CD4-positive, alpha-beta T cell treated with Interleukin-6 for 4 hours (primary cell): ENCODE results near the gene MED12L.
"Not testable (repeated sequence)": the region's sequence is repeated elsewhere in the genome, so short reads cannot be mapped to it uniquely, and the experiment has no call there.

Source experiments
- DNase-seq: peaks from one replicate; pipeline ENCODE4 v3.0.0-alpha.2; 2020; ENCODE audit warnings: mixed read lengths

The MED12L gene

GRCh38 chr3:151085227-151085888 lies at the start of gene MED12L:
MED12L (plus strand) TSS chr3:151085664; CDS start chr3:151086927, 1,263 bp downstream.
- peak; percentile 45 for DNase-seq

GRCh38 chr3:151037746-151038477 lies 47.6 kb upstream of the MED12L start:
- no peak for DNase-seq

- no peak for DNase-seq
These were observed 40.8 kb upstream of the MED12L start for GRCh38 chr3:151044706-151045105.

- DNase-seq: no peak
These were observed 37.8 kb upstream of the MED12L start for GRCh38 chr3:151047636-151048035.

- DNase-seq: no peak
These were observed 33.9 kb upstream of the MED12L start for GRCh38 chr3:151051533-151051932.

GRCh38 chr3:151052346-151052745 lies 33.1 kb upstream of the MED12L start:
- DNase-seq: no peak

- no peak for DNase-seq
These were observed 32.7 kb upstream of the MED12L start for GRCh38 chr3:151052756-151053155.

GRCh38 chr3:151058740-151059139 lies 26.7 kb upstream of the MED12L start:
- DNase-seq: no peak

- DNase-seq: no peak
These were observed 22.9 kb upstream of the MED12L start for GRCh38 chr3:151062611-151063010.

- no peak for DNase-seq
These were observed 18.3 kb upstream of the MED12L start for GRCh38 chr3:151067158-151067557.

- DNase-seq: not testable (repeated sequence)
These were observed 12.6 kb upstream of the MED12L start for GRCh38 chr3:151072842-151073241.

GRCh38 chr3:151074256-151074655 lies 11.2 kb upstream of the MED12L start:
- DNase-seq: no peak

GRCh38 chr3:151075869-151076562 lies 9.4 kb upstream of the MED12L start:
- no peak for DNase-seq

GRCh38 chr3:151076626-151077025 lies 8.8 kb upstream of the MED12L start:
- DNase-seq: no peak

GRCh38 chr3:151081082-151081481 lies 4.4 kb upstream of the MED12L start:
- not testable (repeated sequence) for DNase-seq

- no peak for DNase-seq
These were observed 2.3 kb upstream of the MED12L start for GRCh38 chr3:151082880-151083838.

GRCh38 chr3:151084893-151085226 lies 604 bp upstream of the MED12L start:
- DNase-seq: no peak

- peak; percentile 1 for DNase-seq
These were observed 522 bp downstream of the MED12L start for GRCh38 chr3:151085889-151086483.

- DNase-seq: peak; percentile 68
These were observed 1.3 kb downstream of the MED12L start for GRCh38 chr3:151086484-151087456.

GRCh38 chr3:151087648-151088047 lies 2.2 kb downstream of the MED12L start:
- DNase-seq: no peak
